ENCODE measurements around the gene ERP29.

GRCh38 chr12:112008918-112009317 lies 4.3 kb upstream of the ERP29 start:
- TF ChIP-seq POLR2A (IDR thresholded peaks at IDR 0.05) (no peak), CTCF (IDR thresholded peaks at IDR 0.05) (no peak)
